Stimulated activated CD4-positive, alpha-beta T cell treated with anti-CD3 and anti-CD28 coated beads, TNF-alpha, amount 100 ng/mL, for 1 hour (primary cell): Measurements from ENCODE around the gene PTPRN2.
"Not testable (repeated sequence)": the region's sequence is repeated elsewhere in the genome, so short reads cannot be mapped to it uniquely, and the experiment has no call there.

ENCODE experiments used
- DNase-seq, 3 donors: peaks; one replicate each; pipeline ENCODE4 v3.0.0-alpha.2; 2020; ENCODE audit warnings: low read depth in 3 of 3, low spot score in 1 of 3

PTPRN2 gene

DNA sequence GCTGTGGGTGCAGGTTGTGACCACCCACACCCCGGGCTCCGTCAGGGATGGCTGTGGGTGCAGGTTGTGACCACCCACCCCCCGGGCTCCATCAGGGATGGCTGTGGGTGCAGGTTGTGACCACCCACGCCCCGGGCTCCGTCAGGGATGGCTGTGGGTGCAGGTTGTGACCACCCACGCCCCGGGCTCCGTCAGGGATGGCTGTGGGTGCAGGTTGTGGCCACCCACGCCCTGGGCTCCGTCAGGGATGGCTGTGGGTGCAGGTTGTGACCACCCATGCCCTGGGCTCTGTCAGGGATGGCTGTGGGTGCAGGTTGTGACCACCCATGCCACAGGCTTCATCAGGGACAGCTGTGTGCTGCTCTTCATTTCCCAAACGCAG lies 53.5 kb downstream of the PTPRN2 start:
- not testable (repeated sequence) for DNase-seq

DNA sequence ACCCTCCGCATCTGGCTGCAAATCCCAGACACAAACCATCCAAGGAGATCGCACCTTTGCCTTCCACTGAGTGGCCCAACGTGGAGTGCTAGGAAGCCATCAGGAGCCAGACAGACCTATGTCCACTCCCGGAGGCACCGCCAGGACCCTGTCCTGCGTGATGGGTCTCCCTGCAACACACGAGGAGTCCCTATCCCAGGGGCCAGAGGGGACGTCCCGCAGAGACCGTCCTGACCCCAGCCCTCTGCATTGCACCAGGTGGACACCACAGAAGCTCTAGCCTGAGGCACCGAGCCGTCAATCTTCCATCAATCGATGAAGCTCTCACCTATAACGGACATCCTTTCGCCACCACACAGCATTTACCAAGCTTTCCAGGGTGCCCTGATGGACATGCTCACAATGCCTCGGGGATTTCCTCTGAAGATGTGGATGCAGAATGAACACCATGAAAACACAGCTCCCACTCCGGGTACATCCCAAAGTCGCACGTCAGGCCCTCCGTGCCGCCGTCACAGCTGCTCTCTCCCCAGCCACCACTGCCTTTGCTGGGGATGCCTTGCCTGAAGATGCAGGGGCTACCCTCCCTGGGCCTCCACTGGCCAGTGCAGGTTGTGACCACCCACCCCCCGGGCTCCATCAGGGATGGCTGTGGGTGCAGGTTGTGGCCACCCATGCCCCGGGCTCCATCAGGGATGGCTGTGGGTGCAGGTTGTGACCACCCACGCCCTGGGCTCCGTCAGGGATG lies 54.1 kb downstream of the PTPRN2 start:
- DNase-seq = no peak

DNA sequence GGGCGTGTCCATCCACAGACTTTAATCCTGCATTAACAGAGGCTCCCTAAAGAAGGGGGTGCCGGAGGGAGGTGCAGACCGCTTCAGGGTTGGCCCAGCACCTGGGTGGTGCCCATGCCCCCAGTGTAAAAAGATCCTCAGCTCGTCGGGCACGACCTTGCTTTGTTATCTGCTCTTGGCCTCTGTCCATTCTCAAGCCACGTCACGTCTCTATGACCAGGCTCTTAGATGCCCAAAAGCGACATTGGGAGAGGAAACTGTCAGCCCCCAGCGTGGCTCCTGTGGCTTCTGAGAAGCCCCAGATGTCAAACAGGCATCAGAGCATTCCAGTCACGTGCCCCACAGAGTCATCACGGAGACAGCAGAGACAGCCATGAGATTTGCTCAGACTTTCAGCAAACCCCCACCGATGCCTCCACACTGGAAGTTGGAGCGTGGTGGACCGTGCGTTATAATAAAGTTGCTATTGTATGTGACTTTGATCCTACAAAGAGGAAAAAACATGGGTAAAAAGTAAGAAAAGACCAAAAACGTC lies 55.5 kb downstream of the PTPRN2 start:
- DNase-seq = no peak

DNA sequence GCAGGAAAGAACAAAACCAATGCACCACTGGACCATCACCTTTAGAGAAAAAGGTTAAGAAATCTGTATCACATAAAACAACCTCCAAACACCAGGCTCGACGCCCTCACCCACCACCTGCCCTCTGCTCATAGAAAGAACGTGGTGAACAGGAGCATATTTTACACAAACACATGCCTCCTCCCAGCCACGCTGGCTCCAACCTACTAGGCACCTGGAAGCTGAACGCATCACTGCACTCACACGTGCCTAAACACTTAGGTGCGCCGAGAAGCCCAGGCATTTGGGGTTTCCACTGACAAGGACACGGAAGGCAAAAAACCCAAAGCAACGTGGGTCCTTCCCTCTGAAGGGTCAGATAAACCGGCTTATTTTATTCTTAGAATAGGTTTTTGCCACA lies 56.0 kb downstream of the PTPRN2 start:
- no peak for DNase-seq

DNA sequence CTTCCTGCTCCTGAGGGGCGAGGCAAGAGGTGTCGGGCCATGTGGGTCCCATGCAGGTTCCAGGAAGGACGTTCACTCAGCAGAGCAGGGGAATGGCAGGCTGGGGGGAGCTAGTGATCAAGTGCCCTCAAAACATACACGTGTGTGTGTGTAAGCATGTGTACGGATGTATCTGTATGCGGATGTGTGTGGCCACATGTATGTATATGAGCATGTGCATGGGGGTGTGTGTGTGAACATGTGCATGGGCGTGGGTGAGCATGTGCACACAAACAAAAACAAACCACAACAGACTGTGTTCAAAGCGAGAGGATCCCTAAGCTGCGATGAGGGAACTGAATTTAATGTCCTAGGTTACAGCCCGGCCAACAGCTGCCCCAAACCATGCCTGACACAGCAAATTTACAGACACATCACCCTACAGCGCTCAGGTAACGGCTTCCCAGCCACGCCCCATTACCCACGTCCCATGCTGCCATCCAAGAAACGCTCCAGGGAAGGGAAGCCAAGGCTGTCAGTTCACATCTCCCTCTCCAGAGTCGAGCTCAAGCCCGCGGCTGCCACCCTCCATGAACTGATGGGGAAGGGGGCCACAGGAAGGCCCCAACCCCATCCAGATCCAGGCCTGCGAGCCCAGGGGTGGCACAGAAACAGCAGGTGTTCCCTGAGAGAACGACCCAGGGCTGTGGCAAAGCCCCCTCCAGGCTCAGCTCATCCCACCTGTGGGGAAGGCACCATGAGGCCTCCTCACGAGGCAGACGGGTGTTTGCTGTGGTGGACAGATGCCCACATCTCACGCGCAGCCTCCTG lies 56.6 kb downstream of the PTPRN2 start:
- DNase-seq = no peak

DNA sequence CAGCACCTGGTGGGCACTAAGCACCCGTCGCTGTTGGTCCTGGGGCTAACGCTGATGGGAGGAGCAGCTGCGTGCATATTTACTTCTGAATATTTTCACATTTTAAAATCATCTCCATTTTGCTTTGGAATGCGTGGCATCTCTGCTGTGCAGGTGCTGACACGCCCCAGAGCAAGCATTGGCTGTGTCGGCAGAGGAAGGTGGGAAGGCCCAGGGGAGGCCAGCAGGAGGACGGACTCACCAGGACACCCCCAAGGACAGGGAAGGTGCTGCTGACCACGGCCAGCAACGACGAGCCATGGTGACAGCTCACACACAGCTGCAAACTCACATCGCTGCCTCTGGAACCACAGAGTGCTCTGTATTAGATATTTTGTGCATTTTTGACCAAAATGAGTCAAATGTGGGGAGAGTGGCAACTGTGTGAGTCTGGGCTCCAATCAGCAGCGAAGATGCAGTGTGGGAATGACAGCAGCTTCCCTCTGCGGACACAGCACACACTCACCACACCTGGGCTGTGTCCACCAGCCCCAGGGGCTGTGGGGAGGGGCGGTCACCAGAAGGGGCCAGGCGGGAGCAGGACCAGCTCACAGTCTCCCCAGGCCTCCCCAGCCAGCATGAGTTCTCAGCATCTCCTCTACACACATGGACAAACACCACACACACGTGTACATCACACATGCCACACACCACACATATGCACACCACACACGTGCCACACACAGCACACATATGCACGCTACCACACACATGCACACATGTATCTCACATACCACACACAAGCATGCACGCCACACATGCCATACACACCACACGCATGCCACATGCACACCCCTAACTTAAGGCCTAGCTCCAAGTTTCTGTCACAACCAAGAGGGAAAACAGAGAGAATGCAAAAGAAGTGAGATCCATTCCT lies 58.2 kb downstream of the PTPRN2 start:
- no peak for DNase-seq

DNA sequence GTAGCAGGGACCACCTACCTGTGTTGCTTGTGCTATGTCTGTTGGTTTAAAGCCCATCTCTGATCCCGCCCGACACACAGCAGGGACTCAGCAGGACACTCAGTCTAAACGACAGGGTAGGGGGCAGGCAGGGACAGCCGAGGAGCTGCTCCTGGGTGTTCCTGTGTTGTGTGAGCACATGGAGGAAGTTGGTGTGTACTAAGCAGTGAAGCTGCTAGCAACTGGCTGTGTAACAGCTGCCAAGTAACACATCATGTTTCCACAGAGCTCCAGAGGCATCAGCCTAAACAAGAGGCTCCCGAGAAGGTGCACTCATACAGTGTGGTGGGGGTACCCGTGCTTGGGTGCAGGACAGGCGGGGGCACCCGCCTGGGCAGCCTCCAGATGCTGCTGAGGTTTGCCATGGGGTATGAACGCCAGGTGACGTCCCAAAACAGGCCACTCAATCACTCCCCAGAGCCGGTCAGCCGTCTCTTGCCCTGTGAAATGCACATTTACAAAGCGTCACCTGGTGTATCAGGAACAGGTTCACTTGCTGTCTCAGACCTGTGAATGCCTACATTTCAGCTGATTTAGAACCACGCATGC lies 59.6 kb downstream of the PTPRN2 start:
- DNase-seq = no peak

DNA sequence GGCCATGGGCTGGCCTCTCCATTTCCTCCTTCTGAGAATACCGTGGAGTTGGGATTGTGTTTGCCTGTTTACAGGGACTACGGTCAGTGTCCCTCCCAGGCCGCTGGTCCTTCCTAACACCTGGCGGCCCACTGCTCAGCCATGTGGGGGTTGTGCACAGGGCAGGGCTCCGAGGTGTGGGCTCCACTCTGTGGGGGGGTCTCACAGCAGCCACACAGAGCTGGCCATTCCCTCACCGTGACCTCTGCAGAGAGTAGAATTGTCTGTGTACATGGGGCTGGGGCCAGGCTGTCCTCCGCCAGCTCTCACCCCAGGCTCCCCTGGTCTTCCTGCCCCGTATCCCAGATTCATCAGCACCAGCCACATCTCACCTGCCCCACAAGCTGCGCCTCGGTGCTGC lies 60.1 kb downstream of the PTPRN2 start:
- no peak for DNase-seq

DNA sequence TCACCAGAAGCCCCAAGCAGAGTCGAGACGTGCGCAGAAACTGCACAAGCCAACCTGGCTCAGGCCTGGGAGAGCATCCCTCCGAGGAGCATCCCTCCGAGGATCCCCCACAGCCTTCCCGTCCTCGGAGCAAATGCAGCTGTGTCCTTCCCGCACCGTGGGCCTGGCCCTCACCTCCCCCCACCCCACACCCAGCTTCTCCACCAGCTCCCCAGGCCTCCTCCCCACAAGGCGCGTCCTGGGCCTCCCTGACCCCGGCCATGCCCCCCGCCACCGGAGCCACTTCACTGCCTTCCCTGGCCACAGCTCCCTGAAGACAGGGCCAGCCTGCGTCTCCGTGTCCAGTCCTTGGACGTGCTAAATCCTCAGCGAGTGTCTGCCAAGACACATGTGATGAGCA lies 60.6 kb downstream of the PTPRN2 start:
- no peak for DNase-seq

DNA sequence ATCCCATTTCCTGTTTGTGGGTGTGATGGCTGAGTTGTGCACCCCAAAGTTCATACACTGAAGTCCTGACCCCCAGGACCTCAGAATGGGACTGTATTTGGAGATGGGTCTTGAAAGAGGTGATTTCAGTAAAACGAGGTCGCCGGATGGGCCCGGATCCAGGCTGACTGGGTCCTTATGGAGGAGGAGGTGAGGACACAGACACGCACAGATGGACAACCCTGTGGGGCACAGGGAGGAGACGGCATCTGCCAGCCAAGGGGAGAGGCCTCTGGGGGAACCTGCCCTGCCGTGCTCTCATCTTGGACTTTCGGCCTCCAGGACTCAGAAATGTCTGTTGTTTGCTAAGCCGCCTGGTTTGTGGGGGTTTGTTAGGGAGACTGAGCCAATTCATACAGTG lies 61.1 kb downstream of the PTPRN2 start:
- no peak for DNase-seq

DNA sequence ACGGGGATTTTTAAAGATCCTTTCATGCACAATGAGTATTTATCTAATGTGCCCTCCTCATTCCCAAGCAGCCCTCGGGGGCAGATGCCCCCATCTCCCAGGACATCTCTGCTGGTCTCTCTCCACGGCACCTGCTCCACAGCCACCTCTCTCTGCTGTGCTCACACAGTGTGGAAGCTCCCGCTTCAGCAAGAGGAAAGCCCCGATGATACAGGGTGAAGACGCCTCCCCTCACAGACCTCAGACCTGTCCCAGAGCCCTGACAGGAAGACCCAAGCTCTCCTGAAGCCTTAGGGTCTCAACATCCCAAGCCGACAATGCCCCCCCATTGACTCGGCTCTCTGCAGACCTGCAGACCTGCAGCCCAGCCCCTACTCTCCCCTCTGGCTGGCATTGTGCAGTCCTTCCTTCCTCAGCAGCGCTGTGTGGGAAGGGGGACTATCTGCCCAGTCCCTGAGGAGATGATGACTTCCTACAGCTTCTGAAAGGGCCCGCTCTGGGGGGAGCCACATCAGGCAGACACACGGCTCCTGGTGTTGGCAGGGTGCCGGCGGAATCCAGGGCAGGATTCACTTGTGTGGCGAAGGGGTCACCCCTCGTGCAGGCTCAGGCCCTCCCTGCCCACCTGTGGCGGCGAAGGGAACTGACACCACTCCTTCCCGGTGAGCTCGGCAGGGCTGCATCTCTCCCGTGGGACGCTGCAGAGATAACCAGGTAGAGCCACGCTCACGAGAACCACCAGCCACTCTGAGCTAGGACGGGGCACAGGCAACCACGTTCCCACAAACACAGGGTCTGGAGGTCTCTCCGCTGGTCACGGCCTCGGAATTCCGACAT lies 61.8 kb downstream of the PTPRN2 start:
- no peak for DNase-seq

DNA sequence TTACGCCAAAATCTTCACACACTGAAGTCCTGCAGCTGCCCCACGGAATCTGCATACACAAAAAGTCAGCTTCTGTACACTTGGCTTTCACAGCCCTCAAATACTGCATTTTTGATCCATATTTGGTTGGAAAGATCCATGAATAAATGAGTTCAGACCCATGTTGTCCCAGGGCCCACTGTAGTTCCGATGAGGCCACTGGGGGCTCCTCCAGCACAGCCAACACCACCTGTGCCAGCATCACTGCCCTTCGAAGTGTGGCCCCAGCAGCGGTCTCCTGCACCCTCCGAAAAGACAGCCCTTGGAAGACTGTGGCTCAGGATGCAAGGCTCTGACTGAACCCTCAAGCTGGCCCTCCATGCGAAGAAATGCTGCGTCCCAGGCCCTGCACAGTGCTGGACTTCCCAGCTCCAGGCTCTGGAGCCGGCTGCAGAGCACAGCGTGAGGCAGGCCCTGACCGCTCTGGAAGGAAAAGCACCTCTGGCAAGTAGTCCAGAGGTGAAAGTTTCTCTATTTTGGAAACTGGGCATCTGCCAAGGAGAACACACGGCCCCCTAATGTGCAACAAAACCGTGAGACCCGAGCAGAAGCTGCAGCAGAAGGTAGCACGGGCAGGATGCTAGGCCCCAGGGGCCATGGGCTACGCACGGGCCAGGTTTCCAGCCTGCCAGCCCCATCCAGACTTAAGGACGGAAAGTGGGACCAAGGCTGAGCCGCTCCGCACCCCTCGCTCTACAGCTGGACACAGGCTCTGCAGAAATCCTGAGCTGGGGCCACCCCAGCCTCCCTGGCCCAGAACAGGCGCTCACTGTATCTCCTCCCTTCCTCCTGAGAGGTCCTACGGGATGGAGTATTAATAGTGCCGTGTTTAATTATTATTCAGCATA lies 62.6 kb downstream of the PTPRN2 start:
- no peak for DNase-seq

DNA sequence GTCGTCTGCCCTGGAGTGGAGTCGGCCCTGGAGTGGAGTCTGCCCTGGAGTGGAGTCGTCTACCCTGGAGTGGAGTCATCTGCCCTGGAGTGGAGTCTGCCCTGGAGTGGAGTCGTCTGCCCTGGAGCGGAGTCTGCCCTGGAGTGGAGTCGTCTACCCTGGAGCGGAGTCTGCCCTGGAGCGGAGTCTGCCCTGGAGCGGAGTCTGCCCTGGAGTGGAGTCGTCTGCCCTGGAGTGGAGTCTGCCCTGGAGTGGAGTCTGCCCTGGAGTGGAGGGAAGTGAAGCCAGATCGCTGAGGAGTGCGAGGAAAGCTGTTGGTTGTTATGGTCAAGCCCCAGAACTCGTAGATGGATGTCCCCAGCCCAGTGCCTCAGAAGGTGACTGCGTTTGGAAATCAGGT lies 63.3 kb downstream of the PTPRN2 start:
- not testable (repeated sequence) for DNase-seq

DNA sequence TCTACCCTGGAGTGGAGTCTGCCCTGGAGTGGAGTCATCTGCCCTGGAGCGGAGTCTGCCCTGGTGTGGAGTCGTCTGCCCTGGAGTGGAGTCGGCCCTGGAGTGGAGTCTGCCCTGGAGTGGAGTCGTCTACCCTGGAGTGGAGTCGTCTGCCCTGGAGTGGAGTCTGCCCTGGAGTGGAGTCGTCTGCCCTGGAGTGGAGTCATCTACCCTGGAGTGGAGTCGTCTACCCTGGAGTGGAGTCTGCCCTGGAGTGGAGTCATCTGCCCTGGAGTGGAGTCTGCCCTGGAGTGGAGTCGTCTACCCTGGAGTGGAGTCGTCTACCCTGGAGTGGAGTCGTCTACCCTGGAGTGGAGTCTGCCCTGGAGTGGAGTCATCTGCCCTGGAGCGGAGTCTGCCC lies 63.7 kb downstream of the PTPRN2 start:
- DNase-seq = not testable (repeated sequence)

DNA sequence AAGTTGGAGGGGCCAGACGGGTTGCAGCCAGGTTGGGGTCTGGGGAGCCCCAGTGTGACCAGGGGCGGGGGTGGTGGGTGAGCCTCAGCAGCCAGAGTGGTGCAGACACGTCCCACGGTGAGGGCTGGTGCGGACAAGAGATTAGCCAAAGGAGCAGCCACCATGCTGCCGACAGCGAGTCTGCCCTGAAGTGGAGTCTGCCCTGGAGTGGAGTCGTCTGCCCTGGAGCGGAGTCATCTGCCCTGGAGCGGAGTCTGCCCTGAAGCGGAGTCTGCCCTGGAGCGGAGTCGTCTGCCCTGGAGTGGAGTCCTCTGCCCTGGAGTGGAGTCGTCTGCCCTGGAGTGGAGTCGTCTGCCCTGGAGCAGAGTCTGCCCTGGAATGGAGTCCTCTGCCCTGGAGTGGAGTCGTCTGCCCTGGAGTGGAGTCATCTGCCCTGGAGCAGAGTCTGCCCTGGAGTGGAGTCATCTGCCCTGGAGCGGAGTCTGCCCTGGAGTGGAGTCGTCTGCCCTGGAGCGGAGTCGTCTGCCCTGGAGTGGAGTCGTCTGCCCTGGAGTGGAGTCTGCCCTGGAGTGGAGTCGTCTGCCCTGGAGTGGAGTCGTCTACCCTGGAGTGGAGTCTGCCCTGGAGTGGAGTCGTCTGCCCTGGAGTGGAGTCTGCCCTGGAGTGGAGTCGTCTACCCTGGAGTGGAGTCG lies 64.3 kb downstream of the PTPRN2 start:
- DNase-seq = not testable (repeated sequence)

DNA sequence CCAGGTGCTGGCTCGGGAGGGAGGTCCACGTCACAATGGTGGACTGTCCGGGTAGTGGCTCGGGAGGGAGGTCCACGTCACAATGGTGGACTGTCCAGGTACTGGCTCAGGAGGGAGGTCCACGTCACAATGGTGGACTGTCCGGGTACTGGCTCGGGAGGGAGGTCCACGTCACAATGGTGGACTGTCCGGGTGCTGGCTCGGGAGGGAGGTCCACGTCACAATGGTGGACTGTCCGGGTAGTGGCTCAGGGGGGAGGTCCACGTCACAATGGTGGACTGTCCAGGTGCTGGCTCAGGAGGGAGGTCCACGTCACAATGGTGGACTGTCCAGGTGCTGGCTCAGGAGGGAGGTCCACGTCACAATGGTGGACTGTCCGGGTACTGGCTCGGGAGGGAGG lies 65.8 kb downstream of the PTPRN2 start:
- not testable (repeated sequence) for DNase-seq

DNA sequence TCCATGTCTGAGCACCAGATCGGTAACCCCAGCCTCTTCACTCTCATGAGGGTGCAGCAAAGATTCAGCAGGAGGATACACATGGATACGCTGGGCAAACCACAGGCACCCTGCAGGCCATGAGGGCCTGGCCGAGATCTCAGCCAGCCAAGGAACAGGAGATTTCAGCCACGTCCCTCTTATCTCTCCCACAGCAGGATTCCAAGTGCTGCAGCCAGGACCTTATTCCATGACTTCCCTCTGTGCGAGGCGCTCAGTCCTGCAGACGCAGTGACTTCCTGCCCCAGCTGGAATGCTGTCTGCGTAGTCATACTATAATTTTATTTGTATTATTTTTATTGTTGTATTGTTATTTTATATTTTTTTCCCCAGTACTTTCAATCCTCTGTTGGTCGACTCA lies 66.8 kb downstream of the PTPRN2 start:
- no peak for DNase-seq

DNA sequence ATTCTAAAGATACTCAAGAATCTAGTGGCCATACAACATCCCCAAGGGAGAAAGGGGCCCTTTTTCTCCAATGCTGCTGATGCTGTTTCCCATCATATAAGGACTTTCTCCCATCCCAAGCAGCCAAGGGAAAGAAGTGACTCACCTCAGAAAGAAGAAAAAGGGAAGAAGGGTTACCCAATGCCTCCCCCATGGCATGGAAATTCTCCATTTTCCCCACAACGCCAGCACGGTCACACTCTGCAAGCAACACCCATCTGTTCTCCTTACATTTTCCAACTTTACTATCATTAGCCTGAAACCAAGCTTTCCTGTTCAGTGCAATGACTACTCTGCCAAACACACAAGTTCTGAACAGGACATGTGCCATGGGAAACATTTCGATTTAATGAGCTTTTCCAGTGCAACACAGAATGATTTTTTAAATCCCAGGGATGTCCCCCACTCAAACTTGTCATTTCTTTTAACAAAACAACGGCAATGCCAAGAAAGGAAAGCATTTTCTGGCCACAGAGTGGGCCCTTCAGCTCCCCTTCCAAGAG lies 67.9 kb downstream of the PTPRN2 start:
- DNase-seq = no peak
